Measurements from ENCODE around the gene C21orf91. TPM values are rescaled to one million over a fixed set of nuclear protein-coding genes. Genes with fewer than 3 reads are reported as not detected.

The C21orf91 gene
- total and polyA plus RNA-seq, 9 of the 15 experiments (the other 6 are each of a cell fraction or from before 2014, with no cell fraction given), result 3.9 to 14.1 (median 12.1) TPM

- H3K27ac ChIP-seq (ENCODE audit: extremely low read depth, low read depth, low read length), result no peak overlapping the region
- no peaks in the 10 kb centered on the region for H4K20me1 ChIP-seq (replicated peaks; ENCODE audit: control insufficient read depth, insufficient read depth, low read length)
- H3K79me2 ChIP-seq (ENCODE audit: control insufficient read depth, insufficient read depth, low read length), result no peaks in the 10 kb centered on the region
- DNase-seq (ENCODE audit: extremely low read depth in 1 of 4, low spot score in 3 of 4), result no peak
- H3K36me3 ChIP-seq (ENCODE audit: control insufficient read depth, insufficient read depth, low read length), result no peaks in the 10 kb centered on the region
- H3K9me1 ChIP-seq (ENCODE audit: control insufficient read depth, insufficient read depth, low read length), result no peaks in the 10 kb centered on the region
- no peaks in the 10 kb centered on the region for H3K4me1 ChIP-seq (replicated peaks in 1 of 2; ENCODE audit: control insufficient read depth in 2 of 2, insufficient read depth in 2 of 2, low read length in 2 of 2)
- no peak for FAIRE-seq
- no peak overlapping the region for H3K4me2 ChIP-seq (ENCODE audit: insufficient read depth, low read length)
- POLR2A ChIA-PET, result no interaction called here
- H3K9me3 ChIP-seq (replicated peaks; ENCODE audit: control insufficient read depth, insufficient read depth, low read depth, low read length), result no peaks in the 10 kb centered on the region
- no peak for TF ChIP-seq CREB3L1 (IDR thresholded peaks at IDR 0.05; ENCODE audit: borderline replicate concordance, low read depth)
- TF ChIP-seq LARP7 (IDR thresholded peaks at IDR 0.05), result no peak
- no peak for TF ChIP-seq SREBF1 (IDR thresholded peaks at IDR 0.05; ENCODE audit: borderline replicate concordance, low read depth, low read length)
- no peak for TF ChIP-seq FOXA3 (CRISPR knock-in tag; conservative IDR thresholded peaks at IDR 0.05 in 1 of 2, IDR thresholded peaks at IDR 0.05 in 1 of 2)
- TF ChIP-seq CXXC5 (CRISPR knock-in tag; IDR thresholded peaks at IDR 0.05), result no peak
- TF ChIP-seq RREB1 (CRISPR knock-in tag; IDR thresholded peaks at IDR 0.05), result no peak
- in situ Hi-C loops (cut with MboI) (no loop called here), intact Hi-C loops (cut with micrococcal nuclease) (no loop called here)
- no peak overlapping the region for H3K9ac ChIP-seq (ENCODE audit: insufficient read depth in 1 of 2, low read depth in 2 of 2, low read length in 2 of 2)
- H3K27me3 ChIP-seq (ENCODE audit: control insufficient read depth in 2 of 2, insufficient read depth in 2 of 2, low read length in 2 of 2), result no peaks in the 10 kb centered on the region
- no peak for ATAC-seq
- no TSS peak for BruUV-seq (replicated peaks)
- CTCF ChIA-PET (ENCODE audit: low intra/inter-chr PET ratio), result no interaction called here
- H3K4me3 ChIP-seq, result no peak overlapping the region
- 4% methylated on average over 3 of the region's 3 CpGs for WGBS (ENCODE audit: insufficient coverage, low coverage, missing lambda C conversion rate)
- no peak overlapping the region for H2AFZ ChIP-seq (ENCODE audit: low read depth, low read length)
Observed at GRCh38 chr21:17829472-17829871, 10.3 kb upstream of the C21orf91 start.
